GM19023 (cell line): Measurements from ENCODE around the gene SNU13.
A peak's percentile ranks its signal among the peaks of the same experiment; 100 is the strongest.
"Not testable (repeated sequence)": the region's sequence is repeated elsewhere in the genome, so short reads cannot be mapped to it uniquely, and the experiment has no call there.

Source experiments
- ATAC-seq: cut with Tn5 transposase; IDR thresholded peaks from one replicate; pipeline ENCODE4 v1.9.1; 2021; ENCODE audit warnings: mild to moderate bottlenecking, moderate library complexity; ENCODE audit not compliant: unreplicated experiment

The SNU13 gene

GRCh38 chr22:41688365-41689211 is at the start of gene SNU13:
Gene SNU13 (minus strand): TSS chr22:41688867. CDS start chr22:41688796, 71 bp downstream.
- ATAC-seq: peak; percentile 83

DNA sequence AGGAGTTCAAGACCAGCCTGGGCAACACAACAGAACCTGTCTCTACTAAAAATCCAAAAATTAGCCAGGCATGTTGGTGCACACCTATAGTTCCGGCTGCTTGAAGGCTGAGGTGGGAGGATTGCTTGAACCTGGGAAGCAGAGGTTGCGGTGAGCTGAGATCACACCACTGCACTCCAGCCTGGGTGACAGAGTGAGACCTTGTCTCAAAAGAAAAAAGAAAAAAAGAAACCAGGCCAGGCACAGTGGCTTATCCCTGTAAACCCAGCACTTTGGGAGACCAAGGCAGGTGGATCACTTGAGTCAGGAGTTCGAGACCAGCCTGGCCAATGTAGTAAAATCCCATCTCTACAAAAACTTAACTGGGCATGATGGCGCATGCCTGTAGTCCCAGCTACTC is 44.6 kb upstream of the SNU13 start:
- ATAC-seq: not testable (repeated sequence)

DNA sequence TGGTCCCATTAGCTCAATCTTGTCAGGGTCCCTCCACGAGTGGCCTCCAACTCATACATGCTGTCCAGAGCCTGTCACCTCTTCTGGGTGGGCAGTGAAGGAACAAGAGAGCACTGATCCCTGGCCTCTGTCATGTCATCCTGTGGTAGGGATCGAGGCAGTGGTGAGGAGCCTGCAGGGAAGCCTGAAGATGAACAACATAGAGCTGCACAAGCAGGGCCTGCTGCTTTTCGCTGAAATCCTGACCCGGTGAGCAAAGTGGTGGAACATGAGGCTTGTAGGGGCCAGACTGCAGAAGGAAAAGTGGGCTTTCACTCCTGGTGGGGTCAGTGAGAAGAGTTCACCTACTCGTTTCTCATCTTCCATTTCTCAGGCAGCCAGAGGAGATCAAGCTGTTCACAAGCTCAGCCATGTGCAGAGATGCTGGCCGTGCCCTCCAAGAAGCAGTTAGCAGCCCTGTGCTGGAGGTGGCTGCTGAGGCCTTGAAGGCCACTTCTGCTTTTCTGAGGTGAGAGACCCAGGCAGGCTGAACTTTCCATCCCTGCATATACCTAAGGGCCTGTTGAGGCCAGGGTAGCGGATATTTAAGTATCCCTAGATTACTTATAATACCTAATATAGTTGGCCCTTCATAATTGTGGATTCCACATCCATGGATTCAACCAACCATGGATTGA is 43.6 kb upstream of the SNU13 start:
- no peak for ATAC-seq

- no peak for ATAC-seq
These were observed 42.9 kb upstream of the SNU13 start for GRCh38 chr22:41731609-41732008.

GRCh38 chr22:41725510-41726110 is 36.9 kb upstream of the SNU13 start:
- ATAC-seq: no peak

- ATAC-seq: no peak
These were observed 33.8 kb upstream of the SNU13 start for GRCh38 chr22:41722496-41722895.

GRCh38 chr22:41713004-41713403 is 24.3 kb upstream of the SNU13 start:
- ATAC-seq: no peak

GRCh38 chr22:41709341-41709740 is 20.7 kb upstream of the SNU13 start:
- no peak for ATAC-seq

DNA sequence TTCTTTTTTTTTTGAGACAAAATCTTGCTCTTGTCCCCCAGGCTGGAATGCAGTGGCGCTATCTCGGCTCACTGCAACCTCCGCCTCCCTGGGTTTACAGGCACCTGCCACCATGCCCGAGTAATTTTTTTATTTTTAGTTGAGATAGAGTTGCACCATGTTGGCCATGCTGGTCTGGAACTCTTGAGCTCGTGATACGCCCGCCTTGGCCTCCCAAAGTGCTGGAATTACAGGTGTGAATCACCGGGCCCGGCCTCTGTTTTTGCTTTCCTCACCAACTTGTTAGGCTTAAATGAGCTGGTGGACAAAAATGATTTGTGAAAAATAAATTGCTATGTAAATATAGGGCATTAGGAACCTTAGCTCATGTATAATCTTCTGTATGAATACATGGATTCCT is 14.1 kb upstream of the SNU13 start:
- ATAC-seq: no peak

- ATAC-seq: no peak
These were observed 11.4 kb upstream of the SNU13 start for GRCh38 chr22:41700108-41700364.

DNA sequence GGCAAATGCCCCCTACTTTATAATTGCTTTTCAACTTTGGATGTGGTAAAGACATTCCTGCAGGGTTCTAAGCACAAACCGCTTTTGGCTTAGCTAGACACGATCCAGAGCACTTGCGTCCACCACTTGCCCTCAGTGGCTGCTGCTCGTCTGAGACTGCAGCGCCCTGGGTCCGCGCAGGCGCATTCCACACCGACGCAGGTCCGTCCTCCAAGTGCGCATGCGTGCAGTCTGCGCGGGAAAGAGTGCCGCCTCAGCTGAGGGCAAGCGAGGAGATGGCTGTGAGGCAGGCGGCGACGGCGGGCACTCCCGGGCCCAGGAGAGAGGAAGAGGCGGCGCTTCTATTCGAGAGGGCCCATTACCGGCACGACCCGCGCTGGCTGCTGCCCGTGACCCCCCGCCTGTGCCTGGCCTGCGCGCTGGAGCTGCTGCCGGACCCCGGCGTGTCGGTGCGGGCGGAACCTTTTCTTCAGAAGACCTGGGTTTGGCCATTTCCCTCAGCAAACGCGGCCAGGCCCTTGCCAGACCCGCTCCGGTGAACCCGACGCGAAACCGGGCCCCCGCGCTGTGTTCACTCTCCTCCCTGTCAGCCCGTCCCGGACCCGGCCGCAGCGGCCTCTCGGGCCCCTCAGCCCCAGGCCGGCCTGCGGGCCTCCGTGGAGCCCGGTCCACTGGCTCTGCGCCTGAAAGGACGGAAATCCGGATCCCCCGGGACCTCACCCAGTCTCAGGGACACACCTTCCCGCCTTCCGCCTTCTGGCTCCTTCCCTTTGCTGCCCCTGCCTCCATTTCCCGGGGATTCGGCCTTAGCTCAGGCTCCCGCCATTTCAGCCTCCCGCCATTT is 10.8 kb upstream of the SNU13 start, which contains the start of gene MEI1:
Gene MEI1, plus strand, starts transcription at position 240 of the 844 bp plus-strand sequence. Its CDS starts 36 bp downstream, at position 276.
- ATAC-seq: no peak

GRCh38 chr22:41697126-41697775 is 8.6 kb upstream of the SNU13 start:
- ATAC-seq: no peak

DNA sequence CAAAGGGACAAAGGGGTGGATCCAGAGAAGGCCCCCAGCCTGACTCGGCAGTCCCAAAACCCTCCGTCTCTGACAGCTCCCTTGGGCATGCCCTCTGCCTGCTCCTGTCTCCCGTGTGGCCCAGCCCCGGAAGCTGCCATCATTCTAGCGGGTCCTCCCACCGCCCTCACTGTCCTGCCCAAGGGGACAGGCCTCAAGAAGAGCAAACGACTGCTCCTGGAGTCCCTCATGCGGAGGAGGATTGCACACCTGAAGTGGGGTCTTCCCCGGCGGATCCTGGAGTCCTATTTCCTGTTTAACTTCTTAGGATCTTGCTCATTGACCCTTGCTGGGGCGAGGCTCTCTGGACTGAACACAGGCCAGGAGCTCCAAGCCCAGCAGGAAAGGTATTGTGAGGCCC is 8.0 kb upstream of the SNU13 start:
- ATAC-seq: no peak

- ATAC-seq: no peak
These were observed 6.5 kb upstream of the SNU13 start for GRCh38 chr22:41695211-41695610.

DNA sequence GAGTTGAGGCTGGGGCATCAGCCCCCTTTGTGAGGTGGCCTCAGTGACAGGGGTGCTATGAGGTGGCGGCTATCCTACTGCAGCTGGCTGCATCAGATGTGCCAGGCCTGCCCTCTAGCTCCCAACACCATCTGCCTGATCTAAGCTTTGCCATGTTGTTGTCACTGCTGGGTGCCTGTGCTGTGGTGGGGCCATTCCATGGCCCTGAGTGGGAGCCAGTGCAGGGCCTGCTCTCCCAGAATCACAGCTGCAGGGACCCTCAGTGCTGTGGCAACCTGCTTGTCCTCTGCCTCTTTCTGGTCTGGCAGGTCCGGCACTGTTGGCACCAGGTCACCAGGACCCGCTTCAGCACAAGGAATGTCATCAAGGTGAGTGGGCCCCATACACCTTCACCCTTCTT is 1.8 kb upstream of the SNU13 start:
- ATAC-seq: no peak

GRCh38 chr22:41687901-41688364 is 734 bp downstream of the SNU13 start:
- no peak for ATAC-seq

DNA sequence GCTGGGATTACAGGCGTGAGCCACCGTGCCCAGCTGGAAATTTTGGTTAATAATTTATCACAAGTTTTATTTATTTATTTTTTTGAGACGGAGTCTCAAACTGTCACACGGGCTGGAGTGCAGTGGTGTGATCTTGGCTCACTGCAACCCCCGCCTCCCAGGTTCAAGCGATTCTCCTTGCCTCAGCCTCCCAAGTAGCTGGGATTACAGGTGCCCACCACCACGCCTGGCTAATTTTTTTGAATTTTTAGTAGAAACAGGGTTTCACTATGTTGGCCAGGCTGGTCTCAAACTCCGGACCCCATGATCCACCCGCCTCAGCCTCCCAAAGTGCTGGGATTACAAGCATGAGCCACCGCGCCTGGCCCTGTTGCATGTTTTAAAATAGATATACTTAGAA is 1.8 kb downstream of the SNU13 start:
- not testable (repeated sequence) for ATAC-seq

GRCh38 chr22:41684194-41684593 is 4.5 kb downstream of the SNU13 start:
- no peak for ATAC-seq

- ATAC-seq: no peak
These were observed 5.1 kb downstream of the SNU13 start for GRCh38 chr22:41683616-41684015.

GRCh38 chr22:41683052-41683451 is 5.6 kb downstream of the SNU13 start:
- no peak for ATAC-seq
